CD4-positive, alpha-beta T cell treated with Interleukin-21 for 1 hour (primary cell): ENCODE measurements around the gene CXXC1.
A peak's percentile ranks its signal among the peaks of the same experiment; 100 is the strongest.
"Not testable (repeated sequence)": the region's sequence is repeated elsewhere in the genome, so short reads cannot be mapped to it uniquely, and the experiment has no call there.

Source experiments
- DNase-seq: peaks from one replicate; pipeline ENCODE4 v3.0.0-alpha.2; 2020

The CXXC1 gene

DNA sequence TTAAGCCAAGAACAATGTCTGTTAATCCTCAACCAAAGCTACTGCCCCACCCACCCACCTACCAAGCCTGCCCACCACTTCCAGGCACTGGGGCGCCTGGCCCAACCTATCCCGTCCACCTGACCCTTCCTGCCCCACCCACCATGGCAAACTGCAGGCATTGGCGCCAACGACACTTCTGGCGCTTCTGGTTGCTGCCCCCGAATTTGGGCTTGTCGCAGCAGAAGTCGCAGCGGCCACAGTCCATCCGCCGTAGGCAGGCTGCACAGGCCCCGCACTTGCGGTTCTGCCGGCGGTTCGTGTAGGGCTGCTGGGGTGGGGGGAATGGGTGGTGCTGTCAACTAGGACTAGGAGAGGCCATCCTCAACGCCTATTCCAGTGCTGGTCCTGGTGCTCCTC, 13.4 kb downstream of the CXXC1 start:
- no peak for DNase-seq

DNA sequence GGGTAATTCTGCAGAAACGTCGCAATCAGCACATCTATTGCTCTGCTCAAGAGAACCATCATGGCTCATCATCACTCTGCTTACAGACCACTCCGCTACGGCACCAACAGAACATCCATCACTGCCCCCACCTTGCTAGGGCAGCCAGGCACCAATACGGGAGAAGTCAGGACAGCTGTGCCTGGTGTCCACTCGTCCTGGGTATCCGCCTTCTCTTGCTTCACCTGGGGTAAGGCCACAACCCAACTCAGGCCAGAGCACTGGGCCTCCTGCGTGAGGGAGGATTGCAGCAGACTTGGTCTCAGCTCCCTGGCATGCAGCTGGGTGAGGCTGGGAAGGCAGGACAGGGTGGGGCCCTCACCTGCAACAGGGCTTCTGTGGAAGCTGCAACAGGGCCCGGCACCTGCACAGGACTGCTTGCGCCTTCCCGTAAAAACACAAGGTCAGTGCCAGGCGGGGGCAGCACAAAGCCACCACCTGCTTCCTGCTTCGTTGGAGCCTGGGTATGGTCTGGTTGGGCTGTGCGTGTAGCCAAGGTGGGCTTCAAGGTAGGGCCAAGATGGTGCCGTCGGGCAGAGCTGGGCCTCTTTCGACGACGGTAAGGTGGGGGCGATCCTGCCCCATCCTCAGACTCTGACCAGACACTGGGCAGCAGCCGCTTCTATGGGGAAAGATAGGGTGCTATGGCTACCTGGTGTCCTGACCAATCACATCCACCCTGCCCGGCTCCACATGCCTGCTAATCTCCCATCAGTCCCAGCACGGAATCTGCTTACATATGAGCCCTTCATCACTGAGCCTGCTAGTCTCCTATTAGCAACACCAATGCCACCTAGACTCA, 14.1 kb downstream of the CXXC1 start:
- no peak for DNase-seq

DNA sequence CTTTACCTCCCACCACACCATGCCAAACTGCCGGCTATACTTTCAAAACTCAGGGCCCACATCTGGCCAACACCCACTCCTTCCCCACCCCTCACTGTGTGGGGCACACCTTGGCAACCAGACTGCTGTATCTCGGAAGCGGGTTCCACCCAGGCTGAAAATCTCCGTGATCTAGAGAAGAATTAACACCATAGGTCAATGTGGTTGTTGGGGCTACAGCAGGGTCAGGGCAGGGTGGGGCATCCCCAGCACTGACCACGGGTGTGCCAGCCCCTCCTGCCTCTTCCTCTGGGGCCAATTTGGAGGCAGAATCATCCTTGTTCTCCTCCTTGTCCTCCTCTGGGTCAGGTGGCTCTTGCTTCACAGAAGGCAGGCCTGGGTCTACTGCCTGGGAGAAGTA, 14.9 kb downstream of the CXXC1 start:
- DNase-seq, result no peak

DNA sequence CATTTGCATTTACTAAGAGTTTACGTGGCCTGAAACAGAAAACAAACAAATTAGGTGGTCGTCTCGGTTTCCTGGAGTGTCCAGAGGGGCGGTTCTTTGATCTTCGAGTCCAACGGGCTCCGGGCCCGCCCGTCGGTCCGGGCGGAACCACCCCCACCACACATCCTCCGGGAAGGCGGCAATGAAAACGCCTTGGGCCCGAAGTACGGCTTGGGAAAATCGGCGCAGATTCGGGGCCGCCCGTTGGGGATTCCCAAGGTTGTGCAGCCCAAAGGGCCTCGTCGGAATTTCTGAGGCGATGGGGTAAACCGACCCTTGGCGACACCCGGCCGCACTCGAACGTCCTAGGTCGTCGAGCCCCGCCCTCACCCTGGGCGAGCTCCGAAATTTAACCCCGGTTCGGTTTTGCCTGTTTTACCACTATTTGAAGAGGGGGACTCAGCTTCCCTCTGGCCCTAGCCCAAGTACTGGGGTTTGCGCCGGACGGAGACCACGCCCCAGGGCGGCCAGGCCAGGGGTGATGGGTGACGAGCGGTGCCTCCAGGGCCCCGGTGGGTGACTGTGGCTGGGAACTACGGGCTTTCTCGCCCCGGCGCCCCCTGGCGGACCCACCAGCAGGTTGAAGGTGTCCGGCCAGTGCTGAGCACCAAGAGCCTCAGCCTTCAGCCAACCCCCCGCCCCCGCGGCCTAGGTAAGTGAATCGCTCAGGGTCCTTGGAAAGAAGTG, 19.3 kb downstream of the CXXC1 start:
- DNase-seq, result peak; percentile 81

DNA sequence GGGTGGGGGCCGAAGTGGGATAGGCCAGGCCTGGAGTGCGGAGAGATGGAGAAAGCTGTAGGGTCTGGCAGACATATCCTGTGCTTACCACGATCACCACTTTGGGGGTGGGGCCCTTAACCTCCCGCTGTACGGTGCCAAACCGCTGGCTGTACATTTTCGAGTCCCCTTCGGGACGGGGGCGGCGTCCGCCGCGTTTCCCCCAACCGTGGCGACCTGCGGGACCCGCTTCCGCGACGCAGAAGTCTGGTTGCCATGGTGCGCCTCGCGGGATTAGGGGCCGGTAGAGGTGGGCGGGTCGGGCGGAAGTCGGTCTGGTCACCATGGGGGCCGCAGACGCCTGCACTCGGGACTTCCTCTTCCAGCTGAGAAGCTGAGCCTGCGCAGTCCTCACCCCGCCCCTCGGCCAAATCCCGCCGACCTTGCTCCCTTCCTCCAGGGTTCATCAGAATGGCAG, 21.2 kb downstream of the CXXC1 start, which contains the start of gene CFAP53:
Gene CFAP53, minus strand, starts transcription at position 248 of the 457 bp plus-strand sequence. Its CDS starts 91 bp downstream, at position 157.
- DNase-seq, result peak; percentile 88

DNA sequence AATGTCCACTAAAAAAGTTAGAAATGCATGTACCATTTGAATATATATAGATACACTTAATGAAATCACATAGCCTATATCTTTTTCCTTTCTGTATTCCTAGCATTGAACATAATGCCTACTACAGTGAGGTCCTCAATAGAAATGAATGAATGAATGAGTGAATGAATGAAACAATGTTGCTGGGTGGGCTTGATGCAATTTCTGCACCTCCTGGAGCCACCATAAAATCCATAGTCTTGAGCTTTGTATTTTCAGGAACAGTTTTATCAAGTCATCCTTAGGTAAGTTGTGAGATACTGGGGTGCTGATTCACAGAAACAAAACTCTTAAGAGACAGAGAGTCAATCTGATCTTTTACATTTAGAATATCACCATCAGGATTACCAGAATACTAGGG, 24.5 kb downstream of the CXXC1 start:
- DNase-seq, result no peak

DNA sequence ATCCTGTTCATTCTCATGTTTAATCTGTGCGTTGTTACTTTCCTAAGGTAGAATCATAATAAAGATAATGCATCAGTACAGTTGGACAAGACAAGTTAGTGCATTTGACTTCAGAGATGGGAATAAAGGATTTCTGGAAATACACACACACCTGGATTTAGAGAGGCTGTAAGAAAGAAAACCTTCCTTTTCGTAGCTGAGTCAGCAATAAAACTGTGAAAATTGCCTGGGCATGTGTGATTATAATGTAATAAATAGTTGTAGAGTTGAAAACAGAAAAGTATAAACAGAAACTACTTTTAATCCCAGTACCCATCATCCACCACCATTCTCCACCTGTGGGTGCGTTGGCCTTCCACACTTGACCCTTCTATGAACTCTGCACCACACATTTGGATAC, 36.6 kb downstream of the CXXC1 start:
- DNase-seq, result no peak

DNA sequence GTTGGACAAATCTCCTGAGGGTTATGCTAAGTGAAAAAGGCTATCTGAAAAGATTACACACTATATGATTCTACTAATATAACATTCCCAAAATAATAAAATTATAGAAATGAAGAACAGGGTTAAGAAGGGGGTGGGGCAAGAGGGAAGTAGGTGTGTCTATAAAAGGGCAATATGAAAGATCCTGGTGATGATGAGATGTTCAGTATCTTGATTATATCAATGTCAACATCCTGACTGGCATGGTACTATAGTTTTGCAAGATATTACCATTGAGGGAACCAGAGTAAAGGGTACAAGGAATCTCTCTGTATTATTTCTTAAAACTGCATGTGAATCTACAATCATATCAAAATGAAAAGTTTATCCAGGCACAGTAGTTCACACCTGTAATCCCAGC, 37.9 kb downstream of the CXXC1 start:
- no peak for DNase-seq

DNA sequence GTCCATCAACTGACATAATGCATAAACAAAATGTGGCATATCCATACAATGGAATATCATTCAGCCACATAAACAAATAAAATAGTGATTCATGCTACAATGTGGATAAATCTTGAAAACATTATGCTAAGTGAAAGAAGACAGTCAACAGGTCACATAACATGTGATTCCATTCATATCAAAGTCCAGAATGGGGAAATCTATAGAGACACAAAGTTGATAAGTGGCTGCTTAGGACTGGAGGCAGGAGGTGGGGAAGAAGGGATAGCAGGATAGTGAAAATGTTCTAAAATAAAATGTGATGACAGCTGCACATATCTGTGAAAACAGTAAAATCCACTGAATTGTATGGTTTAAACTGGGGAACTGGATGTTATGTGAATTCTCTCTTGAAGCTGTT, 39.9 kb downstream of the CXXC1 start:
- DNase-seq, result no peak

DNA sequence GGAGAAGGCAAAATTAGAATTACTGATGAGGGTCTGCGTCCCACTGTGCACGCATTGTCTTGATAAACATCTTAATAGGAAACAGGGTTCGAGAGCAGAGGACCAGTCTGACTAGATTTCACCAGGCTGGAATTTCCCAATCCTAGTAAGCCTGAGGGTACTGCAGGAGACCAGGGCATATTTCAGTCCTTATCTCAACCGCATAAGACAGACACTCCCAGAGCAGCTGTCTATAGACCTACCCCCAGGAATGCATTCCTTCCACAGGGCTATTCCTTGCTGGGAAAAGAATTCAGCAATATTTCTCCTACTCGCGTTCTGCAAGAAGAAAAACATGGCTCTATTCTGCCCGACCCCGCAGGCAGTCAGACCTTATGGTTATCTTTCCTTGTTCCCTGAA, 45.7 kb downstream of the CXXC1 start:
- not testable (repeated sequence) for DNase-seq

DNA sequence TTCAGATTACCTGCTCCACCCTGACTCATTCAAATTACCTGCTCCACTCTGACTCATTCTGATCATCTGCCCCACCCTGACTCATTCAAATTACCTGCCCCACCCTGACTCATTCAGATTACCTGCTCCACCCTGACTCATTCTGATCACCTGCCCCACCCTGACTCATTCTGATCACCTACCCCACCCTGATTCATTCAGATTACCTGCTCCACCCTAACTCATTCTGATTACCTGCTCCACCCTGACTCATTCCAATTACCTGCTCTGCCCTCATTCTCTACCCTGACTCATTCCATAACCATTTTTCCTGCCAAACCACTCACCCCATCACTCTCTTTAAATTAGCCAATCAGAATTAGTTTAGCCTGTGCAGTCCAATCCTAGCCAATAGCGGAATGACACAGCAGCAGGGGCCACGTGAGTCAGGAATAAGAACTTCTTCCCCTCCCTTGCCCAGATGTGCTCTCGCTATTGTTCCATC, 47.4 kb downstream of the CXXC1 start:
- DNase-seq, result no peak

DNA sequence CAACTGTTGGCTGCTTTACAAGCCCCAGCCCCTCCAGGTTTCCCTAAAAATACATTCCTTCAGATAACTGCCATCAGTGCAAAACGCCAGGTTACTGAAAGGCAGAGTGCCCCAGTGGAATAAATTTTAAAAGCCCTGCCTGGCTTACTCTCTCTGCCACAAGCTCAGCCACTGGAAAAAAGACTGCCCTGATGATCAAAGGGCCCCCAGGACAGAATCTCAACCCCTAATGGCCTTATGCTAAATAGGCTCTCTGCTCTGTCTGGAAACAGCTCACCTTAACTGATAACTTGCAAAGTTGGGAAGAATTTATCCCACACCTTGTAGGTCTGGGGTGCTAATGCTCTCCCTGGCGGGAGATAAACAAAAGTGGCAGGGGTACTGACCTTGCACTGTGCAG, 55.1 kb downstream of the CXXC1 start:
- DNase-seq, result no peak
